ENCODE results near the gene DDX5. TPM values are rescaled to one million over a fixed set of nuclear protein-coding genes. Genes with fewer than 3 reads are reported as not detected.
"Not testable (repeated sequence)": the region's sequence is repeated elsewhere in the genome, so short reads cannot be mapped to it uniquely, and the experiment has no call there.

Gene DDX5
- total RNA-seq, 2 donors from 2014 or later, result 1,029 to 1,188 TPM

DNA sequence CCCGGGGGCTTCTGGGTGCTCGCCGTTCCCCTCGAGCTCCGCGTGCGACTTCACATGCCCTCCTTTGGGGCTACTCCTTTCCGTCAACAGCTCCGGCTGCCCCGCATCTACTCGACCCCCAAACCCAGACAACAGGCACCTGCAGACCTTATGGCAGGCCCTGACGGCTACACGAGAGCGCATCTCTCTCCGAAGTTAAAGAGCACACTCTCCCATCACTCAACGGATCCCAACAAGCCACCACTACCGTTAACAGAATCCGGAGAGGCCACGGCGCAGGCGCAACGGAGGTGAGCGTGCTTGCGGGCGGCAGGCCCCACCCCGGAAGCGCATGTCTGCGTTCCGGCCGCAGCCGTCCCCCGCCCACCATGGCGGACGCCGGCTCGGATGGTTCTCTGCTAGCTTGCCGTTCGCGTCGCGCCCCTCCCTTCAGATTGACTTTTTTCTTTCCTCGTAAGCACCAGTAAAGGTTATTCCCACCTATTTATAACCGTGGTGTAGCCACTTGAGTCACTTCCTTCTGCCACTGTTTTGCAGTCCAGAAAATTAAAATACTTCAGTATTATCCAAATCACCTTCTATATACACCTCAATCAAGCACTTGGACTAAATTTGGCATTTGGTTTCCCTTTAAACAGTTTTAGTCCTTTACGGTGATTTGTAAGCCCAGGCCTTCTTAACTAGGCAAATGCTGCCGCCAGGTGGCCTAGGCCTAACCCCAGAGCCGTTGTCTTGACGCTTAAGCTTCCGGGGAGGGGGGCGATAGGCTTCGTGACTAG, 9.1 kb downstream of the DDX5 start, which contains the start of gene POLG2:
POLG2 (minus strand) TSS at position 269 of the 779 bp plus-strand sequence; CDS start at position 183, 86 bp downstream.
- peaks cover 27 to 46% of the 10 kb centered on the region in 2 donors for H3K36me3 Mint-ChIP-seq (ENCODE audit: insufficient read depth in 2 of 2)
- peak within 1 kb of the TSS; percentile 92 for H3K27ac Mint-ChIP-seq
- no peaks in the 10 kb centered on the region for H3K27me3 Mint-ChIP-seq (ENCODE audit: low read depth)
- no peaks in the 10 kb centered on the region for H3K9me3 Mint-ChIP-seq
- ATAC-seq (replicated peaks in 1 of 2), result peak; percentile 69 to 76
- DNase-seq, result peak; percentile 95 to 97
- H3K4me1 Mint-ChIP-seq (ENCODE audit: low read depth), result peaks cover 88% of the 10 kb centered on the region
- peak within 1 kb of the TSS; percentile 95 to 97 for H3K4me3 Mint-ChIP-seq

DNA sequence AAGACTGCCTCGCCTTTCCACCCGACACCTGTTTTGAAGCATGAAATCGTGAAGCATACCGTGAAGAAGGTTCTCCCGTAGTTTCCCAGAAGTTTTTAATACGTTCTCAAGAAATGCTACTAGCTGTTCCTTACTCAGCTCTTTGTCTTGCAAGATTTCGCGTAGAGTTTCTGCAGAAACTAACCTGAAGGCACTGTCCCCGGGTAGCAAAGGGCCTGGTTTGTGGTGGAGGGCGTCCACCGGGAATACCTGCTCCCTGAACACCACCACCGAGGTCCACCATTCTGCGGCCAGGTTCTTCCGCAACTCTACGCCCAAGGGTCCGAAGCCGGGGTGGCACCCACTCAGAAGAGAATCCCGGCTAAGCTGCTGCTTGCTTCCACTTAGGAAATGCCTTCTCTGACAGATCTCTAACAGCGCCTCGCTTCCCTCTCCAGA, 9.7 kb downstream of the DDX5 start:
- peaks cover 26 to 43% of the 10 kb centered on the region in 2 donors for H3K36me3 Mint-ChIP-seq (ENCODE audit: insufficient read depth in 2 of 2)
- no peak for DNase-seq
- no peak for ATAC-seq (replicated peaks in 1 of 2)
- H3K4me3 Mint-ChIP-seq, result peak overlapping the region; percentile 95 to 97
- H3K9me3 Mint-ChIP-seq, result no peaks in the 10 kb centered on the region
- peaks cover 88% of the 10 kb centered on the region for H3K4me1 Mint-ChIP-seq (ENCODE audit: low read depth)
- peak overlapping the region; percentile 92 for H3K27ac Mint-ChIP-seq
- H3K27me3 Mint-ChIP-seq (ENCODE audit: low read depth), result no peaks in the 10 kb centered on the region

DNA sequence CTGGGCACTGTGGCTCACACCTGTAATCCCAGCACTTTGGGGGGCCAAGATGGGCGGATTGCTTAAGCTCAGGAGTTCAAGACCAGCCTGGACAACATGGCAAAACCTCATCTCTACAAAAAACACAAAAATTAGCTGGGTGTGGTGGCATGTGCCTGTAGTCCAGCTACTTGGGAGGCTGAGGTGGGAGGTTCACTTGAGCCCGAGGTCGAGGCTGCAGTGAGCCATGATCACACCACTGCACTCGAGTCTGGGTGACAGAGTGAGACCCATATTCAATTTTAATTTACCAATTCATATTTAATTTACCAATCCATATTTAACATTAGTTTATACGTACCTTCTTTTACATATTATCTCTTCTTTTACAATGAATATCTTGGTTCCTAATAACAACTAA, 10.8 kb downstream of the DDX5 start:
- Mint-ChIP-seq H3K36me3 (ENCODE audit: insufficient read depth in 2 of 2) (peaks cover 17 to 36% of the 10 kb centered on the region in 2 donors), H3K4me3 (peak overlapping the region; percentile 95 to 97), H3K27ac (peak overlapping the region; percentile 44), H3K4me1 (ENCODE audit: low read depth) (peaks cover 80% of the 10 kb centered on the region)
- H3K9me3 Mint-ChIP-seq; ATAC-seq (replicated peaks in 1 of 2); H3K27me3 Mint-ChIP-seq (ENCODE audit: low read depth); DNase-seq: not testable (repeated sequence)

GRCh38 chr17:64494121-64494520, 12.0 kb downstream of the DDX5 start:
- Mint-ChIP-seq H3K27ac (peak overlapping the region; percentile 44), H3K36me3 (ENCODE audit: insufficient read depth in 2 of 2) (peaks cover 17 to 26% of the 10 kb centered on the region in 2 donors), H3K27me3 (ENCODE audit: low read depth) (no peaks in the 10 kb centered on the region), H3K9me3 (no peaks in the 10 kb centered on the region), H3K4me1 (ENCODE audit: low read depth) (peaks cover 68% of the 10 kb centered on the region), H3K4me3 (peak overlapping the region; percentile 95 to 97)
- ATAC-seq (replicated peaks in 1 of 2) (no peak), DNase-seq (no peak)

GRCh38 chr17:64492481-64493109, 13.5 kb downstream of the DDX5 start:
- no peaks in the 10 kb centered on the region for H3K9me3 Mint-ChIP-seq
- no peaks in the 10 kb centered on the region for H3K27me3 Mint-ChIP-seq (ENCODE audit: low read depth)
- ATAC-seq (replicated peaks in 1 of 2), result no peak
- H3K36me3 Mint-ChIP-seq (ENCODE audit: insufficient read depth in 2 of 2), result peaks cover 19 to 31% of the 10 kb centered on the region in 2 donors
- peaks cover 53% of the 10 kb centered on the region for H3K4me1 Mint-ChIP-seq (ENCODE audit: low read depth)
- peak overlapping the region; percentile 11 to 53 for H3K4me3 Mint-ChIP-seq
- peak overlapping the region; percentile 75 for H3K27ac Mint-ChIP-seq
- peak in 1 of 2 donors; percentile 33 for DNase-seq

- Mint-ChIP-seq H3K27ac (peak overlapping the region; percentile 32), H3K27me3 (ENCODE audit: low read depth) (no peaks in the 10 kb centered on the region), H3K4me3 (peak overlapping the region in 1 of 2 donors; percentile 53), H3K9me3 (no peaks in the 10 kb centered on the region), H3K36me3 (ENCODE audit: insufficient read depth in 2 of 2) (peaks cover 18 to 31% of the 10 kb centered on the region in 2 donors), H3K4me1 (ENCODE audit: low read depth) (peaks cover 48% of the 10 kb centered on the region)
- ATAC-seq (replicated peaks in 1 of 2), result no peak
- DNase-seq, result no peak
Measured at GRCh38 chr17:64491994-64492393, 14.1 kb downstream of the DDX5 start.

DNA sequence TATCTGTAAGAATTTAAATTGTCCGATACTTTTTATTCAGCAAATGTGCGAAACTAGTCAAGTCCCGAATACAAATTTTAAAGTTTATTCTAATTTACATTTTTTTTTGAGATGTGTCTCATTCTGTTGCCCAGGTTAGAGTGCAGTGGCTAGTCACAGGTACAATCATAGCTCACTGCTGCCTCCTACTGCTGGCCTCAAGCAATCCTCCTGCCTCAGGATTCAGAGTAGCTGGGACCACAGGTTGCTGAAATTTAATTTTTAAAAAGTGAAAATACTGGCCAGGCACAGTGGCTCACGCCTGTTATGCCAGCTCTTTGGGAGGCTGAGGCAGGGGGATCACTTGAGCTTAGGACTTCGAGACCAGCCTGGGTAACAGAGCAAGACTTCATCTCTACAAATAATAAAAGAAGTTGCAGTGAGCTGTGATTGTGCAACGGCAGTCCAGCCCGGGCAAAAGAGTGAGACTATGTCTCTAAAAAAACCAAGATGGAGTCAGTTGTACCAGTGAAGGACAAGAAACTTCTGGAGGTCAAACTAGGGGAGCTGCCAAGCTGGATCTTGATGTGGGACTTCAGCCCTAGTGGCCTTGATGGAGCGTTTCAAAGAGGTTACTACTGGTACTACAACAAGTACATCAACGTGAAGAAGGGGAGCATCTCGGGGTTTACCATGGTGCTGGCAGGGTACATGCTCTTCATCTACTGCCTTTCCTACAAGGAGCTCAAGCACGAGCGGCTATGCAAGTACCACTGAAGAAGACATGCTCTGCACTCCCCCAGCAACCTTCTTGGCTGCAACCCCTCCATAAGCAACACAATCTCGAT, 14.8 kb downstream of the DDX5 start:
- H3K9me3 Mint-ChIP-seq, result no peaks in the 10 kb centered on the region
- peaks cover 48% of the 10 kb centered on the region for H3K4me1 Mint-ChIP-seq (ENCODE audit: low read depth)
- ATAC-seq (replicated peaks in 1 of 2) (peak; percentile 31 to 49), DNase-seq (peak; percentile 62 to 69)
- peak overlapping the region; percentile 32 for H3K27ac Mint-ChIP-seq
- peaks cover 14 to 25% of the 10 kb centered on the region in 2 donors for H3K36me3 Mint-ChIP-seq (ENCODE audit: insufficient read depth in 2 of 2)
- no peak overlapping the region for H3K4me3 Mint-ChIP-seq
- H3K27me3 Mint-ChIP-seq (ENCODE audit: low read depth), result no peaks in the 10 kb centered on the region

GRCh38 chr17:64488301-64488700, 17.8 kb downstream of the DDX5 start:
- no peaks in the 10 kb centered on the region for H3K9me3 Mint-ChIP-seq
- no peaks in the 10 kb centered on the region for H3K27me3 Mint-ChIP-seq (ENCODE audit: low read depth)
- ATAC-seq (replicated peaks in 1 of 2) (no peak), DNase-seq (no peak)
- H3K36me3 Mint-ChIP-seq (ENCODE audit: insufficient read depth in 2 of 2), result peaks cover 12 to 18% of the 10 kb centered on the region in 2 donors
- no peak overlapping the region for H3K4me3 Mint-ChIP-seq
- no peak overlapping the region for H3K27ac Mint-ChIP-seq
- H3K4me1 Mint-ChIP-seq (ENCODE audit: low read depth), result peaks cover 19% of the 10 kb centered on the region

GRCh38 chr17:64484380-64484779, 21.7 kb downstream of the DDX5 start:
- H3K9me3 Mint-ChIP-seq, result no peaks in the 10 kb centered on the region

DNA sequence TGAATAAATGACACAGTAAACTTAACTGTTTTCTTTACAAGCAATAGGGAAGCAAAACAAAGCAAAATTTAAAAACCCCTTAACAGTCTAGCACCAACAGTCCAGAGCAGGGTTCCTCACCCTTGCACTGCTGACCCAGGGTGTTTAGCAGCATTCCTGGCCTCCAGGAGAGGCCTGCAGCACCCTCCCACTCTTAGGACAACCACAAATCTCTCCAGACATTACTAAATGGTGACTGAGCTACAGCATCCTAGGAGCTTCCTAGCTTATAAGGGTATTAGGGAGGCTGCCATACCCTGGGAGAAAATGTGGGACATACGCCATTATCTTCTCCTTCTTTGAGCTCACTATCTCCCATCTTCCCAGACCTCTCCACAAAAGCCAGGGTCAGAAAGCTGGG, 25.1 kb downstream of the DDX5 start:
- H3K4me1 Mint-ChIP-seq (ENCODE audit: low read depth), result no peaks in the 10 kb centered on the region
- peaks cover 4 to 6% of the 10 kb centered on the region in 2 donors for H3K36me3 Mint-ChIP-seq (ENCODE audit: insufficient read depth in 2 of 2)
- H3K9me3 Mint-ChIP-seq, result no peaks in the 10 kb centered on the region
- no peak overlapping the region for H3K4me3 Mint-ChIP-seq
- H3K27ac Mint-ChIP-seq, result no peak overlapping the region
- no peaks in the 10 kb centered on the region for H3K27me3 Mint-ChIP-seq (ENCODE audit: low read depth)
- ATAC-seq (replicated peaks in 1 of 2) (no peak), DNase-seq (no peak)

More at GRCh38 chr17:64484380-64484779, 21.7 kb downstream of the DDX5 start:
- no peak overlapping the region for H3K27ac Mint-ChIP-seq
- no peak for ATAC-seq (replicated peaks in 1 of 2)
- H3K4me3 Mint-ChIP-seq, result no peak overlapping the region
- peaks cover 7 to 11% of the 10 kb centered on the region in 2 donors for H3K36me3 Mint-ChIP-seq (ENCODE audit: insufficient read depth in 2 of 2)
- no peak for DNase-seq
- H3K27me3 Mint-ChIP-seq (ENCODE audit: low read depth), result no peaks in the 10 kb centered on the region
- H3K4me1 Mint-ChIP-seq (ENCODE audit: low read depth), result no peaks in the 10 kb centered on the region

DNA sequence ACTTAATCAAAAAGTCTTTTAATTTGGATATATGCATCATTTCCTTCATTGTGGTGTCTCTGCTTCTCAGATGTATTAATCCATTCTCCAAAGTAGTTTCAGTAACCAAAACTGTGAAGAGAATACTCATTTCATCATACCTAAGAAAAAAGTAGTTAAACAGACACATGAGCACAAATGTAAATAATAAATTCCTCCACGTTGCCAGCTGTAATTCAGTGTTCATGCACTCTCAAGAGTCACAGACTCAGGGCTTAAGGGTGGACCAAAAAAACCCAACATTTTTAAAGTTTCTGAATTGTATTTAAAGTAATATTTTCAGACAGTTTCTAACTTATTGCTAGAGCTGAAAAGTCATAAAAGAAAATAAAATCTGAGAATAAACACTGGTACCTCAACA, 28.2 kb downstream of the DDX5 start:
- no peaks in the 10 kb centered on the region for H3K9me3 Mint-ChIP-seq
- H3K4me3 Mint-ChIP-seq, result no peak overlapping the region
- no peaks in the 10 kb centered on the region for H3K4me1 Mint-ChIP-seq (ENCODE audit: low read depth)
- no peak for ATAC-seq (replicated peaks in 1 of 2)
- peak overlapping the region; percentile 46 for H3K27ac Mint-ChIP-seq
- H3K36me3 Mint-ChIP-seq (ENCODE audit: insufficient read depth in 2 of 2), result peaks cover 0 to 2% of the 10 kb centered on the region in 2 donors
- no peak for DNase-seq
- H3K27me3 Mint-ChIP-seq (ENCODE audit: low read depth), result no peaks in the 10 kb centered on the region

- ATAC-seq (replicated peaks in 1 of 2) (no peak), DNase-seq (no peak)
- no peak overlapping the region for H3K27ac Mint-ChIP-seq
- no peaks in the 10 kb centered on the region for H3K9me3 Mint-ChIP-seq
- no peak overlapping the region for H3K4me3 Mint-ChIP-seq
- H3K4me1 Mint-ChIP-seq (ENCODE audit: low read depth), result no peaks in the 10 kb centered on the region
- no peaks in the 10 kb centered on the region for H3K27me3 Mint-ChIP-seq (ENCODE audit: low read depth)
- no peaks in the 10 kb centered on the region for H3K36me3 Mint-ChIP-seq (ENCODE audit: insufficient read depth in 2 of 2)
Measured at GRCh38 chr17:64472564-64472963, 33.5 kb downstream of the DDX5 start.

DNA sequence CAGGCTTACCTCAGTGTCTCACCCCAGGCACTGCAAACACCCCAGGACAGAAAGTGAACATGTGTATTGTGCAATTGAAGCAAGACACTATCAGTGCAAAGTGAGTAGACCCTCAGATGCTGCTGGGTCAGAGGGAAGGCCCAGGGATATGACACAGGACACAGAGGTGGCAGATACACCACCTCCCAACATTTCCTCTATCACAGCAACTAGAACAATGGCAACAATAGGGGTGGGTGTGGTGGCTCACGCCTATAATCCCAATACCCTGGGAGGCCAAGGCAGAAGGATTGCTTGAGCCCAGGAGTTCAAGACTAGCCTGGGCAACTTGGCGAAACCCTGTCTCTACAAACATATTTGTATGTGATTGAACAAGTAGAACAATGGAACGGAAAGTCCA, 34.6 kb downstream of the DDX5 start:
- Mint-ChIP-seq H3K4me1 (ENCODE audit: low read depth) (no peaks in the 10 kb centered on the region), H3K4me3 (no peak overlapping the region), H3K27ac (no peak overlapping the region), H3K36me3 (ENCODE audit: insufficient read depth in 2 of 2) (no peaks in the 10 kb centered on the region), H3K9me3 (no peaks in the 10 kb centered on the region), H3K27me3 (ENCODE audit: low read depth) (no peaks in the 10 kb centered on the region)
- ATAC-seq (replicated peaks in 1 of 2) (no peak), DNase-seq (no peak)
